SU-DHL-6 (cell line): Measurements from ENCODE around the gene CNMD.

Experiments used
- H2AFZ ChIP-seq: fragments of 200-600 bp; sonication (generic); 2 replicates; pipeline ENCODE4 v1.6.1; 2014; ENCODE audit warnings: low read depth, mild to moderate bottlenecking, moderate library complexity, mixed read lengths, antibody characterized with exemption, low read length; ENCODE audit not compliant: severe bottlenecking
- H3F3A ChIP-seq: fragments of 200-600 bp; shearing (Covaris generic); 2 replicates; pipeline ENCODE4 v1.6.0; 2016; ENCODE audit warnings: antibody characterized with exemption, mild to moderate bottlenecking; ENCODE audit not compliant: insufficient read depth
- H3K27ac ChIP-seq: fragments of 200-600 bp; sonication (generic); 2 replicates; pipeline ENCODE4 v1.5.1; 2016; ENCODE audit warnings: low read depth, mild to moderate bottlenecking, low read length, moderate library complexity, mixed read lengths
- H3K27me3 ChIP-seq: fragments of 200-600 bp; sonication (generic), shearing (Covaris generic); 2 replicates; pipeline ENCODE4 v1.6.0; 2014; ENCODE audit warnings: mild to moderate bottlenecking, low read length
- H3K36me3 ChIP-seq: fragments of 200-600 bp; sonication (generic); 2 replicates; pipeline ENCODE4 v1.6.1; 2014; ENCODE audit warnings: mild to moderate bottlenecking, low read length, mixed read lengths
- H3K4me2 ChIP-seq: fragments of 300-600, 200-600 bp; shearing (Covaris generic), sonication (generic); 2 replicates; pipeline ENCODE4 v1.6.0; 2014; ENCODE audit warnings: low read length, low read depth, mild to moderate bottlenecking; ENCODE audit not compliant: poor library complexity, severe bottlenecking
- H3K4me3 ChIP-seq: fragments of 200-600 bp; sonication (generic); 2 replicates; pipeline ENCODE4 v1.5.1; 2014; ENCODE audit warnings: antibody characterized with exemption, low read length, mild to moderate bottlenecking, mixed read lengths; ENCODE audit not compliant: insufficient read depth, poor library complexity, severe bottlenecking
- H3K79me2 ChIP-seq: fragments of 200-600 bp; sonication (generic); 2 replicates; pipeline ENCODE4 v1.6.1; 2014; ENCODE audit warnings: mild to moderate bottlenecking, low read length, moderate library complexity; ENCODE audit not compliant: insufficient read depth
- H3K9ac ChIP-seq: fragments of 200-600 bp; sonication (generic); 2 replicates; pipeline ENCODE4 v1.7.0; 2014; ENCODE audit warnings: mild to moderate bottlenecking, low read length
- H3K9me2 ChIP-seq: fragments of 200-600 bp; sonication (generic); replicated peaks from 2 replicates; pipeline ENCODE4 v1.6.1; 2014; ENCODE audit warnings: low read length; ENCODE audit not compliant: insufficient read depth
- H3K9me3 ChIP-seq: fragments of 200-600 bp; sonication (generic); 2 replicates; pipeline ENCODE4 v1.6.1; 2014; ENCODE audit warnings: low read length, mixed read lengths; ENCODE audit not compliant: insufficient read depth
- H4K20me1 ChIP-seq: fragments of 200-600 bp; sonication (generic); 2 replicates; pipeline ENCODE4 v1.6.1; 2014; ENCODE audit warnings: low read depth, mild to moderate bottlenecking, antibody characterized with exemption, low read length, moderate library complexity, mixed read lengths
- CTCF ChIP-seq: fragments of 200-600 bp; sonication (generic); IDR thresholded peaks from one replicate; pipeline ENCODE4 v1.5.1; 2017; ENCODE audit warnings: antibody characterized with exemption, mild to moderate bottlenecking, low read length, moderate library complexity; ENCODE audit not compliant: insufficient read depth, poor library complexity, severe bottlenecking
- EZH2phosphoT487 ChIP-seq: fragments of 200-600 bp; sonication (generic), shearing (Covaris generic); conservative IDR thresholded peaks from 2 replicates; pipeline ENCODE4 v1.6.1; 2018; ENCODE audit warnings: mild to moderate bottlenecking, antibody characterized with exemption, low read length, moderate library complexity, mixed read lengths

CNMD gene

DNA sequence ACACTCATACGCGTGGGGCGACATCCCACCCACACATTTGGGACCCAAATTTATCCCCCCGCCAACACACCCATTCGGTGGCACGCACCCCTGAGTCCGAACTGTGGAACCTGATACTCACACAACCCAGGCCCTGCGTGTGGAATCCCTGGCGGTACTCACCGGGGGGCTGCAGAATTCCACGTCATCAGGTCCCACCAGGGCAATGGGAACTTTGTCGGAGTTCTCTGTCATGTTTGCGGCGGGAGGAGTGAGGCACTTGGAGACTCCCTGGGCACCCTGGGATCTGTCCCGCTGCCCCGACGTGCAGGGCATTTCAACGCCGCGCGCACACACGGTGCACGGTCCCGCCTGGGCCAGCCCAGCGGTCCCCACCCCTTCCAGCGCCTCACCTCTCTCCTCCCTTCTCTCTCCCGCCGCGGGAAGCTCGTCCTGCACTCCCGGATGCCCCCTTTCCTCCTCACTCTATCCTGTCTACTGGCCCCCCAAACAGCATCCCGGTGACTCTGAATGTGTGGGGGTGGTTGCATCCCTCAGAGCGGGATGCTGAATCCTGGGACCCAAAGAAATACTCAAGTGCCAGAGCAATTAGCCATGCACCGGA, at the start of gene CNMD:
CNMD (minus strand) TSS at position 353 of the 604 bp plus-strand sequence; CDS start at position 234, 119 bp downstream.
- Histone ChIP-seq H3K36me3 (no peaks in the 10 kb centered on the region), H3K4me2 (no peak within 1 kb of the TSS), H3K27ac (no peak within 1 kb of the TSS), H2AFZ (no peak within 1 kb of the TSS), H3K4me3 (no peak within 1 kb of the TSS), H3K79me2 (no peaks in the 10 kb centered on the region), H3K9ac (no peak within 1 kb of the TSS), H4K20me1 (no peaks in the 10 kb centered on the region), H3K27me3 (no peaks in the 10 kb centered on the region), H3K9me2 (no peaks in the 10 kb centered on the region), H3K9me3 (no peaks in the 10 kb centered on the region), H3F3A (no peaks in the 10 kb centered on the region)
- TF ChIP-seq EZH2phosphoT487 (no peak), CTCF (no peak)

DNA sequence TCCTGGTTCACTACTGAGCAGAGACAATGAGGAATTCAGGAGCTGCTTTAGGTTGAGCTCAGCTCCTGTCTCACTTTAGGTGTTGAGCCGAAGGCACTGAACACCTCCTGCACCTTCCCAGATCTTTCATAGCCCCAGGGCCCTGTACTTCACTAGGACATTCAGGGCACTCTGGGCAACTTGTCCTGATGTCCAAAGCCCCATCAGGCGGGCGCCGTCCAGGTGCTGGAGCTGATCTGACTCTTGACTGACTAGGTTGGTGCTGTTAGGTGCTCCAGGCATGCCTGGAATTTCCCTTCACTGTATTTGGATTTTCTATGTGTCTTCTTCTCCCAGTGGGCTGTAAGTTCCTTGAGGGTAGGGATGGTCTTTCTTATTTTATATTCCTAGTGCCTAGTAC, 48.4 kb upstream of the CNMD start:
- Histone ChIP-seq H3K9me3 (no peaks in the 10 kb centered on the region), H3F3A (no peaks in the 10 kb centered on the region), H3K36me3 (no peaks in the 10 kb centered on the region), H3K4me2 (no peak overlapping the region), H3K79me2 (no peaks in the 10 kb centered on the region), H3K9me2 (no peaks in the 10 kb centered on the region), H3K27me3 (no peaks in the 10 kb centered on the region), H3K4me3 (no peak overlapping the region), H2AFZ (no peak overlapping the region), H4K20me1 (no peaks in the 10 kb centered on the region), H3K9ac (no peak overlapping the region), H3K27ac (no peak overlapping the region)
- TF ChIP-seq CTCF (no peak), EZH2phosphoT487 (no peak)

DNA sequence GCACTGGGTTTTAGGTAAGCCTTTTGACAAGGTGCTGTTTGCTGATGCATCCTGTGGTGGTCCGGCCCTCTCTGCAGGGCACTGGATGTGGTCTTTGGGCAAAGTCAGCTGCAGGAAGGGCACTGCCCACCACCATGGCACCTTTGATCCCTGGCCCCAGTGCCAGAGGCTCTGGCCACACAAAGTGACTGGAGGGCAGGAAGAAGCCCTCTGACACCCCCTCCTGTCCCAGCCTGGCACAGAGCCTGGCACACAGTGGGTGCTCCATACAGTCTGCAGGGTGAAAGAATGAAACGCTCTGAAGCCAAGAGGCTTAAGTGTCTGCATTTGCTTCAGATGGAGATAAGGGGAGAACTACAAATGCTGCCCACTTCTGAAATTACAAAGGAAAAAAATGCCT, 47.6 kb upstream of the CNMD start:
- Histone ChIP-seq H3K36me3 (no peaks in the 10 kb centered on the region), H3K4me3 (no peak overlapping the region), H3K9ac (no peak overlapping the region), H2AFZ (no peak overlapping the region), H4K20me1 (no peaks in the 10 kb centered on the region), H3K27me3 (no peaks in the 10 kb centered on the region), H3K4me2 (no peak overlapping the region), H3F3A (no peaks in the 10 kb centered on the region), H3K9me3 (no peaks in the 10 kb centered on the region), H3K79me2 (no peaks in the 10 kb centered on the region), H3K27ac (no peak overlapping the region), H3K9me2 (no peaks in the 10 kb centered on the region)
- TF ChIP-seq EZH2phosphoT487 (no peak), CTCF (no peak)
